Smooth muscle cell of the umbilical artery (primary cell): ENCODE results near the gene GPR153. TPM values are rescaled to one million over a fixed set of nuclear protein-coding genes. Genes with fewer than 3 reads are reported as not detected.

Experiments used
- total RNA-seq: library from RNA; depleted of rRNA; stranded (reverse); fragments of >200 nt; gene quantifications from 2 replicates; pipeline ENCODE4 v1.2.3, GENCODE V29; 2014

The GPR153 gene
- total RNA-seq = 7.1 and 7.5 TPM in 2 replicates

DNA sequence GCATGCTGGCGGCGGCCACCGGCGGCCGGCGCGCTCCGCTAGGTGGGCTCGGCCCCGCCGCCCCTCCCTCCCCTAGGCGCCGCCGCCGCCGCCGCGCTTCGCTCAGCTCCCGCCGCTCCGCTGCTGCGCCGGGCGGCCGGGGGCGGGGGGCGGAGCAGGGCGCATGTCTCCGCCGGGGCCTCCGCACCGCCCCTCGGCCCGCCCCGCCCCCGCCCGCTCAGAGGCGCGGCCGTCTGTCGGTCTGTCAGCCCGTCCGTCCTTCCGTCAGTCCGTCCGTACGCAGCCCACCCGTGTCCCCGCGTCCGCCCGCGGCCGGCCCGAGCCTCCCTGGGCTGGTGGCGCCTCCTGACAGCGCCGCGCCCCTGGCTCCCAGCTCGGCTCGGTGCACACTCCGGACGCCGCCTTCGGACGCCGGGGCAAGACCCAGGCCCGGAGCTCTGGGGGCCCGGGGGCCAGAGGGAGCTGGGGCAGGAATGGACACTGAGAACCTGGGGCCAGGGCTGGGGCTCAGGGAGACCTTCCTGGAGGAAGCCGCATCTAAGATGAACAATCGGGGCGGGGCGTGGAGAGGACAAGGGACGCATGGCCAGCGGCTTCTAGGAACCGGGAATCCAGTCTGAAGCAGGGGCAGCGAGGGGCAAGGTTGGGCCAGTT, at the start of gene GPR153:
GPR153 (minus strand) TSS at position 138 of the 654 bp plus-strand sequence. CDS start 6,193 bp downstream, outside the sequence.

DNA sequence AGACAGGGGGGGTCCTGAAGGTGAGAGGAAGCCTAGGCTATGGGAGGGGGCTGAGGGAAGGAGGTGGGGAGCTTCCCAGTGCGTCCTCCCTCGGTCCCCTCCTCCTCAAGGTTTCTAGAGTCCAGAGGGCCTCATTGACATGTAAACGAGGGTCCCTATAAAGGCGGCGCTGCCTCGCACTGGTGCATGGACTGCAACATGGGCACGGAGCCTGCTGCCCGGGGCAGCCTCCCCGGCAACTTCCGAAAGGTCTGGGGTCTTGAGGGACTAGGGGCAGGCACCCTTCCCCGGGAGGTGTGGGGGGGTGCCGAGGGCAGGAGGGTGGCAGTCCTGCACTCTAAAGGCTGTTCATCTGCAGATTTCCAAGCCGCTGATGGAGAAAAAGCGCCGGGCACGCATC, 16.9 kb downstream of the GPR153 start, which contains the start of gene HES3:
HES3 (plus strand) TSS at position 187 of the 400 bp plus-strand sequence; CDS start at position 374, 187 bp downstream.

DNA sequence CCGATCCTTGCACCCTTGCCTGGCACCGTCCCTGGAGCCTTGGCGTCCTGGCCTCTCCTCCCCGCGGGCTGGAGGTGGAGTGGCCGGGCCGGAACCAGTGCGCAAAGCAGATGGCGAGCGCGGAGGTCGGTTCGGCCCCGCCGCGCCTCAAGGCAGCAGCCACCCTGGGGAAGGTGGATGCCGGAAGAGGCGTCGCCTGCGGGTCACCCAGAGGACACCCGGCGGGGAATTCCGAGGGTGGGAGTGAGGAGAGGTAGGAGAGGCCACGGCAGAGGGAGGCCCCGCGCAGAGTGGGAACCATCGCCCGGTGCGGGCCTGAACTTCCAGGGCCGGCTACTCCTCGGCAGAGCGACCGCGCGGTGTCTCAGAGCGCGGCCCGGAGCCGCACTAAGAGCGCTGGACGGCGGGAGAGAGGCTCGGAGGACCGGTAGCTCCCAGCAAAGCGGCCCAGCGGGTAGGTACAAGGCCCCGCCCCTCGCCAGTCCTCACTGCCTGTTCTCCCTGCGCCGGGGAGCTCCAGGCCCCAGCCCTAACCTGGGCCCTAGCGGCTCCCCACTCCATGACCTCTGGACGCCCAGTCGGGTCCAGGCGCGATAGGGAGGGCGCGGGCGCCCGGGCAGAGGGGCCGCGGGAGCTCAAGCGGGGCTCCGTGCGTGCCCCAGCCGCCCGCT, 54.9 kb downstream of the GPR153 start, which contains the start of gene RNF207:
RNF207 (plus strand) TSS at position 271 of the 671 bp plus-strand sequence. CDS start 417 bp downstream, outside the sequence.

DNA sequence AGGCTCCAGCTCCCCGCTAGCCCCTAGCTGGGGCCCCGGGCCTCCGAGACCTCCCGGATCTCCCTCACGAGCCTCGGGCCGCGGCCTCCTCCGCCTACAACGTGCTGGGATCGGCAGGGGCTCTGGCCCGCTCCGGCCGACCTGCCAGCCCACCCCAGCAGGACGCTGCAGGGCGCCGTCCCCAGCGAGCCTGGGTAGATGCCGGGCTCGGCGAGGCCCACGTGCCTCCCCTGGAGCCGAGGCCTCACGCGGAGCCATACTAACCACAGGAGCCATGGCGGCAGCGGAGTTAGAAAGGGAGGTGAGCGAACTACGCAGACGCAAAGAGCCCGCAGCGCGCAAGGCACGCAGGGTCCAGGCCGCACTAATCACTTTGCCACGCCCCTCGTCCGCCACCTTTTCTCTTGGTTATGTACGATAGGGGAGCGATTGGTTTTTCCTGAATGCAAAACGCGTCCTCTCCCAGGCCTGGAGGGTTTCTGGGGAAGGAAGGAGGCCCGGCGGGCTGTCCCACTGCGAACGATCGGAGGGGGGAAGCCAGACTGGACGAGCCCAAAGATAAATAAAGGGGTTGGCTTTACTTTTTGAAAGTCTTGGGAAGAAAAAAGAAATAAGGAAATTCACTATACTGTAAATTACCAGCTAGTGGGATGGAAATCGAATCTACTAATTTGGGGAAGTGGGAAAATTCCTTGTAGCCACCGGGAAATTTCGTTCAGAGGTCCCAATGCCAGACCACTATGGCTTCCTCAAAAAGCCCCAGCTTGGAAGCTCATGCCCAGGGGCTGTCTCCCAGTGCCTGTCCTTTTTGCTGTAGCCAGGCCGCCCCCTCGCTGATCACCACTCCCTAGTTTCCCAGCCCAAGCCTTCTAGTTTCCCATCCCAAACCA, 61.4 kb downstream of the GPR153 start, which contains the start of gene RPL22:
RPL22 (minus strand) TSS at position 298 of the 890 bp plus-strand sequence; CDS start at position 276, 22 bp downstream.

Other genes with a start within 250 kb of the GPR153 start
- 3.9 and 7.2 TPM in 2 replicates for gene KCNAB2, start 215.2 kb downstream of the GPR153 start, total RNA-seq
- under 0.01 and 0.18 TPM in 2 replicates for gene CHD5, start 80.8 kb downstream of the GPR153 start, total RNA-seq
- gene RPL22, start 61.5 kb downstream of the GPR153 start, total RNA-seq = 111 and 124 TPM in 2 replicates
- gene RNF207, start 55.0 kb downstream of the GPR153 start, total RNA-seq = 56.1 and 57.0 TPM in 2 replicates
- 87.3 and 95.2 TPM in 2 replicates for gene ICMT, start 25.1 kb downstream of the GPR153 start, total RNA-seq
- not detected in 2 replicates for gene HES3, start 16.9 kb downstream of the GPR153 start, total RNA-seq
- 26.1 and 50.6 TPM in 2 replicates for gene ACOT7, start 132.7 kb upstream of the GPR153 start, total RNA-seq
- 0.37 TPM in 1 of 2 replicates, not detected in the other for gene HES2, start 158.8 kb upstream of the GPR153 start, total RNA-seq
- 0.05 TPM in 1 of 2 replicates, not detected in the other for gene ESPN, start 163.7 kb upstream of the GPR153 start, total RNA-seq
- gene TNFRSF25, start 205.1 kb upstream of the GPR153 start, total RNA-seq = 4.2 and 13.4 TPM in 2 replicates
- gene PLEKHG5, start 230.6 kb upstream of the GPR153 start, total RNA-seq = 11.3 and 32.3 TPM in 2 replicates